Neural cell (in vitro differentiated cells): Measurements from ENCODE around the gene TTC17. TPM values are rescaled to one million over a fixed set of nuclear protein-coding genes. Genes with fewer than 3 reads are reported as not detected.

Experiments
- H2AFZ ChIP-seq: fragments of 200-600, 300-800 bp; sonication (generic), shearing (Covaris generic); 2 replicates; pipeline ENCODE4 v1.6.0; 2014; ENCODE audit warnings: low read depth, mild to moderate bottlenecking, antibody characterized with exemption, low read length, moderate library complexity
- H3F3A ChIP-seq: fragments of 200-600 bp; shearing (Covaris generic); 2 replicates; pipeline ENCODE4 v1.6.1; 2016; ENCODE audit warnings: mild to moderate bottlenecking, moderate library complexity, mixed read lengths, antibody characterized with exemption, low read length; ENCODE audit not compliant: insufficient read depth, poor library complexity, severe bottlenecking
- H3K27ac ChIP-seq: fragments of 200-600, 300-800 bp; sonication (generic), shearing (Covaris generic); 2 replicates; pipeline ENCODE4 v1.5.1; 2014; ENCODE audit warnings: mild to moderate bottlenecking, low read length, moderate library complexity
- H3K27me3 ChIP-seq: fragments of 300-800, 200-600 bp; sonication (generic), shearing (Covaris generic); 2 replicates; pipeline ENCODE4 v1.6.0; 2014; ENCODE audit warnings: mild to moderate bottlenecking, low read depth, low read length, moderate library complexity; ENCODE audit not compliant: insufficient read depth
- H3K36me3 ChIP-seq: fragments of 300-800, 200-600 bp; sonication (generic), shearing (Covaris generic); 2 replicates; pipeline ENCODE4 v1.5.1; 2014; ENCODE audit warnings: mild to moderate bottlenecking, antibody characterized with exemption, low read length, moderate library complexity; ENCODE audit not compliant: insufficient read depth
- H3K4me2 ChIP-seq: fragments of 300-800, 200-600 bp; sonication (generic), shearing (Covaris generic); 2 replicates; pipeline ENCODE4 v1.6.0; 2014; ENCODE audit warnings: mild to moderate bottlenecking, low read length
- H3K4me3 ChIP-seq: fragments of 300-800, 200-600 bp; sonication (generic), shearing (Covaris generic); 2 replicates; pipeline ENCODE4 v1.5.1; 2014; ENCODE audit warnings: mild to moderate bottlenecking, low read length, moderate library complexity
- H3K79me2 ChIP-seq: fragments of 200-600 bp; shearing (Covaris generic); replicated peaks from 2 replicates; pipeline ENCODE4 v1.6.0; 2014; ENCODE audit warnings: mild to moderate bottlenecking, low read length, moderate library complexity; ENCODE audit not compliant: insufficient read depth
- H3K9ac ChIP-seq: fragments of 300-800, 200-600 bp; sonication (generic), shearing (Covaris generic); 2 replicates; pipeline ENCODE4 v1.6.1; 2016; ENCODE audit warnings: mild to moderate bottlenecking, low read length, mixed read lengths
- H3K9me2 ChIP-seq: fragments of 200-600 bp; shearing (Covaris generic); 2 replicates; pipeline ENCODE4 v1.6.1; 2016; ENCODE audit warnings: mild to moderate bottlenecking, low read length, mixed read lengths; ENCODE audit not compliant: insufficient read depth
- H3K9me3 ChIP-seq: fragments of 200-600, 300-800 bp; sonication (generic), shearing (Covaris generic); 2 replicates; pipeline ENCODE4 v1.6.1; 2016; ENCODE audit warnings: mild to moderate bottlenecking, mixed run types, low read length, moderate library complexity, mixed read lengths
- H4K20me1 ChIP-seq: fragments of 200-600 bp; shearing (Covaris generic); 2 replicates; pipeline ENCODE4 v1.6.1; 2016; ENCODE audit warnings: mild to moderate bottlenecking, mixed run types; ENCODE audit not compliant: insufficient read depth
- EP300 ChIP-seq: fragments of 450-650 bp; conservative IDR thresholded peaks from 2 replicates; pipeline ENCODE4 v1.6.1; 2014; ENCODE audit warnings: antibody characterized with exemption, mild to moderate bottlenecking, moderate library complexity; ENCODE audit not compliant: poor library complexity, severe bottlenecking
- EZH2 ChIP-seq: fragments of 200-600, 300-800 bp; shearing (Covaris generic), sonication (generic); IDR thresholded peaks from 2 replicates; pipeline ENCODE4 v1.6.1; 2014; ENCODE audit warnings: antibody characterized with exemption, low read length, borderline replicate concordance, mild to moderate bottlenecking; ENCODE audit not compliant: insufficient read depth, poor library complexity, severe bottlenecking
- RAD21 ChIP-seq: fragments of 450-650 bp; conservative IDR thresholded peaks from 2 replicates; pipeline ENCODE4 v1.6.1; 2014; ENCODE audit warnings: antibody characterized with exemption, mild to moderate bottlenecking, moderate library complexity
- SMC3 ChIP-seq: fragments of 450-650 bp; conservative IDR thresholded peaks from 2 replicates; pipeline ENCODE4 v1.6.1; 2014; ENCODE audit warnings: antibody characterized with exemption, mild to moderate bottlenecking, moderate library complexity; ENCODE audit not compliant: poor library complexity
- polyA plus RNA-seq: library from polyadenylated mRNA; depleted of rRNA; stranded (reverse); fragments of >200 nt; gene quantifications from 2 replicates; pipeline ENCODE4 v1.2.3, GENCODE V29; 2014
- TF ChIP-seq, protein P1 (sequence below): fragments of 450-650 bp; IDR thresholded peaks from 2 replicates; pipeline ENCODE4 v1.5.1; 2014; ENCODE audit warnings: antibody characterized with exemption, mild to moderate bottlenecking, moderate library complexity; ENCODE audit not compliant: poor library complexity, severe bottlenecking
- TF ChIP-seq, protein P2 (sequence below): IDR thresholded peaks from 2 replicates; pipeline ENCODE4 v1.6.1; 2012; ENCODE audit warnings: borderline replicate concordance

The TTC17 gene
- polyA plus RNA-seq, 1 donor from 2014 or later: 122 TPM

DNA sequence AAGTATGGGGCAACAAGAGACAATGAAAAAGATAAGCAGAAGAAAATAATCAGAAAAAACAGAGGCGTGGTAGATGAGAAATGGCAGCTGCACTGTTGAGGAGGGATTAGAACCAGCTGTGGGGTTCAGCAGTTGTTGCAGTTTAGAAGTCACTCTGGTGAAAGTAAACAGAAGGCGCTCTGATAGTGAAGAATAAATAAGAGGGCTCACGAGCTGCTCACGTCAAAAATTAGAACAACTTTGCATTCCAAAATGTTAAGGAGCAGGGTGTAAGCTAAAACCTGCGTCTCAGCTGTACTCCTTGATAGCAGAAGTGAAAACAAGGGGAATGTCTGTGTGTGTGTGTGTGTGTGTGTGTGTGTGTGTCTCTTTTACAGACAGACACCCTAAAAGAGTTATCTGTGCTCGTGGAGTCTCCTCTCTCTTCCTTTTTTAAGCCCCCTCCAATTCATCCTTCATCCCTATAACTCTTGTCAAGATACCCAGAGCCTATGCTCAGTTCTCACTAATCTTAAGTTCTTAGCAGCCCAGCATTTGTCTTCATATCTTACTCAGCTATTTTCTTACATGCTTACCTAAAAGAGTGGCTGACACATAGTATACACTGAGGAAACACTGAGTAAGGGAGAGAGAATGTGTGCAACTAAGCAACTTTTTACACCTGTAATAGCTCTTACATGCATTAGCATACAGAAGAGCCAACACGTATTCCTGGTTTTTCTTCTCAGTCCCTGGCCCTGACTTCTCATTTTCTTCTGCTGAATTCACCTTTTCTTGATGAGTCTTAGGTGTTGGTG lies 8.9 kb downstream of the TTC17 start (continued):
- no peak for TF ChIP-seq EP300
- no peak for TF ChIP-seq SMC3

DNA sequence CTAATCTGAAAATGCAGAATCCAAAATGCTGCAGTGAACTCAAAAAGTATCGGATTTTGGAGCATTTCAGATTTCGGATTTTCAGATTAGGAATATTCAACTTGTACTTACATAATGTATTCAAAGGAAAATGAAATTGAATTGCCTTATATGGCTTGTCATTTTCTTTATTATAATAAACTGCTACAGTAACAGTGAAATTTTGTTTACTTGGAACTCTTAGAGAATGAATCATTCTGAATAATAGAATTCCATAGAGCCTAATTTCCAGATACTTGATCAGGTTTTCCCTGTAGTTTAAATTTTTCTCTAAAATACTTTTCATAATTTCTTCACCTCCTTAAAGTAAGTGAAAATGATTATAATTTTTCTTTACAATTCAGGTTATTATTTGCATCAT lies 17.3 kb downstream of the TTC17 start:
- no peaks in the 10 kb centered on the region for H3K9me3 ChIP-seq
- H2AFZ ChIP-seq: no peak overlapping the region
- H3K9ac ChIP-seq: no peak overlapping the region
- H3K27ac ChIP-seq: no peak overlapping the region
- H3K27me3 ChIP-seq: no peaks in the 10 kb centered on the region
- peaks cover 36% of the 10 kb centered on the region for H3K79me2 ChIP-seq
- H4K20me1 ChIP-seq: no peaks in the 10 kb centered on the region
- no peaks in the 10 kb centered on the region for H3K9me2 ChIP-seq
- no peak overlapping the region for H3K4me3 ChIP-seq
- no peaks in the 10 kb centered on the region for H3K36me3 ChIP-seq
- no peak for TF ChIP-seq EZH2
- no peaks in the 10 kb centered on the region for H3F3A ChIP-seq
- H3K4me2 ChIP-seq: no peak overlapping the region

DNA sequence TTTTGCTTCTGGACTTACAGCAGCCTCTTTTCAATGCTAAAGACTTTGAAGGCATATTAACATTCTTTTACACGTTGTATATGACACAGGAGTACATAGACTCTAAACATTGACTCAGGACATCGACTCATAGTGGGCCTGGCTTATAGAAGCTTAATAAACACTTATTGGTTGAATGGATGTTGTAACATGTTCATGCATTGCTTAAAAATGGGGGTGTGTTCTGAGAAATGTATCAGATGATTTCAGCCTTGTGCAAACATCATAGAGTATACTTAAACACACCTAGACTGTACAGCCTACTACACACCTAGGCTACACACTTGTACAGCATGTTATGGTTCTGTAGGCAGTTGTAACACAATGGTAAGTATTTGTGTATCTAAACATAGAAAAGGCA lies 17.9 kb downstream of the TTC17 start:
- H2AFZ ChIP-seq: no peak overlapping the region
- no peaks in the 10 kb centered on the region for H3F3A ChIP-seq
- no peaks in the 10 kb centered on the region for H3K27me3 ChIP-seq
- H4K20me1 ChIP-seq: no peaks in the 10 kb centered on the region
- H3K4me3 ChIP-seq: no peak overlapping the region
- H3K36me3 ChIP-seq: no peaks in the 10 kb centered on the region
- no peak overlapping the region for H3K9ac ChIP-seq
- no peak overlapping the region for H3K4me2 ChIP-seq
- no peaks in the 10 kb centered on the region for H3K9me2 ChIP-seq
- peaks cover 31% of the 10 kb centered on the region for H3K79me2 ChIP-seq
- no peak overlapping the region for H3K27ac ChIP-seq
- no peaks in the 10 kb centered on the region for H3K9me3 ChIP-seq
- no peak for TF ChIP-seq EZH2
- TF ChIP-seq EP300: no peak
- TF ChIP-seq RAD21: no peak
- TF ChIP-seq, protein P1, sequence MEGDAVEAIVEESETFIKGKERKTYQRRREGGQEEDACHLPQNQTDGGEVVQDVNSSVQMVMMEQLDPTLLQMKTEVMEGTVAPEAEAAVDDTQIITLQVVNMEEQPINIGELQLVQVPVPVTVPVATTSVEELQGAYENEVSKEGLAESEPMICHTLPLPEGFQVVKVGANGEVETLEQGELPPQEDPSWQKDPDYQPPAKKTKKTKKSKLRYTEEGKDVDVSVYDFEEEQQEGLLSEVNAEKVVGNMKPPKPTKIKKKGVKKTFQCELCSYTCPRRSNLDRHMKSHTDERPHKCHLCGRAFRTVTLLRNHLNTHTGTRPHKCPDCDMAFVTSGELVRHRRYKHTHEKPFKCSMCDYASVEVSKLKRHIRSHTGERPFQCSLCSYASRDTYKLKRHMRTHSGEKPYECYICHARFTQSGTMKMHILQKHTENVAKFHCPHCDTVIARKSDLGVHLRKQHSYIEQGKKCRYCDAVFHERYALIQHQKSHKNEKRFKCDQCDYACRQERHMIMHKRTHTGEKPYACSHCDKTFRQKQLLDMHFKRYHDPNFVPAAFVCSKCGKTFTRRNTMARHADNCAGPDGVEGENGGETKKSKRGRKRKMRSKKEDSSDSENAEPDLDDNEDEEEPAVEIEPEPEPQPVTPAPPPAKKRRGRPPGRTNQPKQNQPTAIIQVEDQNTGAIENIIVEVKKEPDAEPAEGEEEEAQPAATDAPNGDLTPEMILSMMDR: no peak
- TF ChIP-seq, protein P2, sequence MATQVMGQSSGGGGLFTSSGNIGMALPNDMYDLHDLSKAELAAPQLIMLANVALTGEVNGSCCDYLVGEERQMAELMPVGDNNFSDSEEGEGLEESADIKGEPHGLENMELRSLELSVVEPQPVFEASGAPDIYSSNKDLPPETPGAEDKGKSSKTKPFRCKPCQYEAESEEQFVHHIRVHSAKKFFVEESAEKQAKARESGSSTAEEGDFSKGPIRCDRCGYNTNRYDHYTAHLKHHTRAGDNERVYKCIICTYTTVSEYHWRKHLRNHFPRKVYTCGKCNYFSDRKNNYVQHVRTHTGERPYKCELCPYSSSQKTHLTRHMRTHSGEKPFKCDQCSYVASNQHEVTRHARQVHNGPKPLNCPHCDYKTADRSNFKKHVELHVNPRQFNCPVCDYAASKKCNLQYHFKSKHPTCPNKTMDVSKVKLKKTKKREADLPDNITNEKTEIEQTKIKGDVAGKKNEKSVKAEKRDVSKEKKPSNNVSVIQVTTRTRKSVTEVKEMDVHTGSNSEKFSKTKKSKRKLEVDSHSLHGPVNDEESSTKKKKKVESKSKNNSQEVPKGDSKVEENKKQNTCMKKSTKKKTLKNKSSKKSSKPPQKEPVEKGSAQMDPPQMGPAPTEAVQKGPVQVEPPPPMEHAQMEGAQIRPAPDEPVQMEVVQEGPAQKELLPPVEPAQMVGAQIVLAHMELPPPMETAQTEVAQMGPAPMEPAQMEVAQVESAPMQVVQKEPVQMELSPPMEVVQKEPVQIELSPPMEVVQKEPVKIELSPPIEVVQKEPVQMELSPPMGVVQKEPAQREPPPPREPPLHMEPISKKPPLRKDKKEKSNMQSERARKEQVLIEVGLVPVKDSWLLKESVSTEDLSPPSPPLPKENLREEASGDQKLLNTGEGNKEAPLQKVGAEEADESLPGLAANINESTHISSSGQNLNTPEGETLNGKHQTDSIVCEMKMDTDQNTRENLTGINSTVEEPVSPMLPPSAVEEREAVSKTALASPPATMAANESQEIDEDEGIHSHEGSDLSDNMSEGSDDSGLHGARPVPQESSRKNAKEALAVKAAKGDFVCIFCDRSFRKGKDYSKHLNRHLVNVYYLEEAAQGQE: no peak
